GM19452 (cell line): ENCODE measurements around the gene SIAH1.
"Not testable (repeated sequence)": the region's sequence is repeated elsewhere in the genome, so short reads cannot be mapped to it uniquely, and the experiment has no call there.

Experiments used
- ATAC-seq: cut with Tn5 transposase; IDR thresholded peaks from one replicate; pipeline ENCODE4 v1.9.1; 2021; ENCODE audit not compliant: unreplicated experiment

The SIAH1 gene

GRCh38 chr16:48393485-48394354, 8.5 kb upstream of the SIAH1 start:
- ATAC-seq: no peak

DNA sequence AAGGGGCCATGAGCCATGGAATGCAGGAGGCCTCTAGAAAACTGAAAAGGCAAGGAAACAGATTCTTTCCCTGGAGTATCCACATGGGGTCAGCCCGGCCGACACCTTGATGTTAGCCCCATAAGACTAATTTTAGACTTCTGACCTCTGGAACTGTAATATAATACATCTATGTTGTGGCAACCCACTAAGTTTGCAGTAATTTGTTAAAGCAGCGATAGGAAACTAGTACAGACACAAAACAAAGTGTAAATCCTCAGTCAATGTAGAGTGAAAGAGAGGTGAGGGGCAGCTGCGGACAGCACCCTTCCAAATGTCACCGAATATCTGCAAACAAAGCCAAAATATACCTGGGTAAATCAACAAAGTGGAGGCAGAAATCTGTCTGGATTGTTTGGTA, 7.2 kb upstream of the SIAH1 start:
- ATAC-seq: no peak

GRCh38 chr16:48386559-48387312, 1.5 kb upstream of the SIAH1 start:
- ATAC-seq: no peak

GRCh38 chr16:48384520-48385252, 527 bp downstream of the SIAH1 start:
- ATAC-seq: peak; percentile 59

GRCh38 chr16:48383877-48384519, 1.2 kb downstream of the SIAH1 start:
- ATAC-seq: no peak

GRCh38 chr16:48383009-48383876, 2.0 kb downstream of the SIAH1 start:
- ATAC-seq: no peak

GRCh38 chr16:48382131-48382530, 3.1 kb downstream of the SIAH1 start:
- no peak for ATAC-seq

- no peak for ATAC-seq
Measured at GRCh38 chr16:48381201-48381600, 4.0 kb downstream of the SIAH1 start.

- no peak for ATAC-seq
Measured at GRCh38 chr16:48378836-48379235, 6.4 kb downstream of the SIAH1 start.

DNA sequence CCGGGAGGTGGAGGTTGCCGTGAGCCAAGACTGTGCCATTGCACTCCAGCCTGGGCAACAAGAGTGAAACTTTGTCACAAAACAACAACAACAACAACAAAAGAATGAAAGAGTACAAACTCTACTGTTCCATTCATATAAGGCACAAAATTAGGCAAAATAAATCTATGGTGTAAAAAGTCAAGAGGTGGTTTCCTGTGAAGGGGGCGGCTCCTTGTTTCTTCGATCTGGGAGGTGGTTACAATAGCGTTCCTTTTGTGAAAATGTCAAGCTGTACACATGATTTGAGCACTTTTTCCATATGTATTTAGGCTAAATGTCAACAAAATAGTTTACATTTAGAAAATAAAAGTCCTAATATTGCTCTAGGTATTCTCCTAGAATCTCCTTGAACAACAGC, 6.9 kb downstream of the SIAH1 start:
- no peak for ATAC-seq

GRCh38 chr16:48377301-48377700, 7.9 kb downstream of the SIAH1 start:
- ATAC-seq: not testable (repeated sequence)

- ATAC-seq: no peak
Measured at GRCh38 chr16:48374255-48374654, 11.0 kb downstream of the SIAH1 start.

DNA sequence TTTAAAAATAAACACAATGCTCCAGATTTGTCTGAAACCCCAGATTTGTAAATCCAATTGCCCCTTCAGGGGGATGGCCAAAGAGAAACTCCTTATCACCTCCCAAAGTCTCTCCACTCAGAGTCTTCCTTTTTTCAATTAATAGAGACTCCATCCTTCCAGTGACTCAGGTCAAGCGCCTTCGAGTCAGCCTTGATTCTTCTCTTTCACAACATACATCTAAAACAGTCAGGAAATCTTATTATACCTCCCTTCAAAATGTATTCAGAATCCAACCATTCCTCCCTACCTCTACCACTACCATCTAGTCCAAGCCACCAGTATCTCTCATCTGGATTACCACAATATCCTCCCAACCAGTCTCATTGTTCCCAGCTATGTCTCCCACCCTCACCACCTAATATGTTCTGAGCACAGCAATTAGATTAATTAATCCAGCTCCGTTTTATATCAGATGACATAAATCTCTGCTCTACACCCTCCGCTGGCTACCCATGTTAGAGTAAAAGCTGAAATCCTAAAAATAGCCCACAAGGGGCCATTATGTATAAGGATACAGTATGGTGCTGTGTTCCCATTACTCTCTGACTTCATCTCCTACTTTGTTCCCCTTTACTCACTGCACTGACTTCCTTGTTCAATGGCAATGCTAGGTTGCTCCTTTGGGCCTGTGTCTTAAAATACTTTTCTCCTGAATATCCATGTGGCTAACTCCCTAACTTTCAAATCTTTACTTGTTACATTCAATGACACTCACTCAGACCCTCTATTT, 11.8 kb downstream of the SIAH1 start:
- ATAC-seq: no peak

DNA sequence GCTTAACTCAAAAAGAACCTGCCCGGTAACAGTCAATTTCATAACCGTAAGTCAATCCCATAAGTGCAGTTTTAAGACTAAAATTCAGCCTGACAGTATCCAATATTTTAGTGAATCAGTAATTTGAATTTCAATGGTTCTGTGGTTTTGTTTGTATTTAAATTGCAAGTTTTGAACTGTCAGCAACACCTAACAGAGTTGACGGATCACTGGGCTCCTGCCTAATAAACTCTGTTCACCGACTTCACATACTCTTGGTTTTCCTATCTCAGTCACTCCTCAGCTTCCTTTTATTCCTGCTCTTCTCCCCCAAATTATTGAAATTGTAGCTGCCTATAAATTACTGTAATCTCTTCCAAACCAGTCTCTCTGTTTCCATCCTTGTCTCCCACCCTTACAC, 12.5 kb downstream of the SIAH1 start:
- ATAC-seq: no peak

- ATAC-seq: no peak
Measured at GRCh38 chr16:48371393-48371780, 13.8 kb downstream of the SIAH1 start.

- ATAC-seq: not testable (repeated sequence)
Measured at GRCh38 chr16:48370668-48371392, 14.4 kb downstream of the SIAH1 start.

DNA sequence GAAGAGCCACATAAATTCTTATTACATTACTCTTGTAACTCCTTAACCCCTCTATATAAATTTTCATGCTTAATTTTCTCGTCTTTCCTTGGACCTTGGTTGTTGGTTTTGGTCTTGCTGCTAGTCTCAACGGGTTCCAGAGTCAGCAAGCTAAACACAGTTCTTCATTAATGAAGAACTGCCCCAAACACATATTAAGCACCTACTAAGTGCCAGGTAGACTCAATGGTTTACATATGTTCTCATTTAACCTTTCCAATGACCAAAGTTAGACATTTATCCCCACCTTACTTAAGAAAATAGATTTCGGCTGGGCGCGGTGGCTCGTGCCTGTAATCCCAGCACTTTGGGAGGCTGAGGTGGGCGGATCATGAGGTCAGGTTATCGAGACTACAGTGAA, 15.0 kb downstream of the SIAH1 start:
- ATAC-seq: no peak

DNA sequence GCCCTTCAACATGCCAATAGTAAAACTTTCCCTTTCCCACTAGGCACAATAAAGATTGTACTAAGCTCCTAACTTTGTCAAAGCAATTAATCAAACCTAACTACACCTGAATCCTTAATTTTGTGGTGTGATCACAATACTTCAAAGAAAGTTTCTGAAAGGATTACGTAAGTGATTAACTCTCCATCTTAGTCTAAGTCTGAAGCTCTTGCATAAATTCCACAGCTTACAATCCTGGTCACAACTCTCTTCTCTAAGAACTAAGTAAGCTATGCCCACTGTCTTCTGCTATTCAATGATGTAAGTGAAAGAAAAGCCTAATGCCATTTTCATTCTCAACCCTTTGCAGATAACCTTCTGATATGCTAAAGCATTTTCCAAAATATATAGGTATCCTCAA, 15.4 kb downstream of the SIAH1 start:
- no peak for ATAC-seq
